H9 (cell line): ENCODE measurements around the gene PSMA2. TPM values are rescaled to one million over a fixed set of nuclear protein-coding genes. Genes with fewer than 3 reads are reported as not detected.
A peak's percentile ranks its signal among the peaks of the same experiment; 100 is the strongest.
"Not testable (repeated sequence)": the region's sequence is repeated elsewhere in the genome, so short reads cannot be mapped to it uniquely, and the experiment has no call there.

ENCODE experiments used
- DNase-seq: peaks from one replicate; pipeline ENCODE4 v3.0.0-alpha.2; 2017
- H2AFZ ChIP-seq: one replicate; pipeline ENCODE4 v1.6.1; 2013; ENCODE audit warnings: mild to moderate bottlenecking, low read length, control low read depth, moderate library complexity
- H2AK5ac ChIP-seq: 2 replicates; pipeline ENCODE4 v1.6.1; 2013; ENCODE audit warnings: low read length, control low read depth, mixed read lengths; ENCODE audit not compliant: insufficient read length
- H2BK120ac ChIP-seq: one replicate; pipeline ENCODE4 v1.6.1; 2013; ENCODE audit warnings: low read depth, mild to moderate bottlenecking, low read length, control low read depth, inconsistent platforms; ENCODE audit not compliant: poor library complexity, severe bottlenecking
- H2BK12ac ChIP-seq: 2 replicates; pipeline ENCODE4 v1.6.1; 2013; ENCODE audit warnings: low read length, control low read depth, mixed read lengths, low read depth; ENCODE audit not compliant: insufficient read length
- H2BK15ac ChIP-seq: 2 replicates; pipeline ENCODE4 v1.6.1; 2013; ENCODE audit warnings: low read depth, low read length, control low read depth
- H2BK20ac ChIP-seq: one replicate; pipeline ENCODE4 v1.6.1; 2013; ENCODE audit warnings: low read depth, mild to moderate bottlenecking, low read length, control low read depth, inconsistent platforms; ENCODE audit not compliant: poor library complexity, severe bottlenecking
- H2BK5ac ChIP-seq: 2 replicates; pipeline ENCODE4 v1.6.1; 2013; ENCODE audit warnings: low read length, control low read depth, mixed read lengths; ENCODE audit not compliant: insufficient read length
- H3K14ac ChIP-seq: 2 replicates; pipeline ENCODE4 v1.6.1; 2013; ENCODE audit warnings: low read length, control low read depth; ENCODE audit not compliant: insufficient read depth
- H3K18ac ChIP-seq: 2 replicates; pipeline ENCODE4 v1.6.1; 2013; ENCODE audit warnings: low read depth, mild to moderate bottlenecking, mixed read lengths, low read length, control low read depth; ENCODE audit not compliant: insufficient read length
- H3K23ac ChIP-seq: 2 replicates; pipeline ENCODE4 v1.6.1; 2013; ENCODE audit warnings: low read length, control low read depth, mixed read lengths, low read depth; ENCODE audit not compliant: insufficient read length
- H3K23me2 ChIP-seq: 2 replicates; pipeline ENCODE4 v1.6.1; 2013; ENCODE audit warnings: low read depth, mild to moderate bottlenecking, mixed read lengths, low read length, control low read depth; ENCODE audit not compliant: insufficient read length, poor library complexity, severe bottlenecking
- H3K27ac ChIP-seq: 2 replicates; pipeline ENCODE4 v1.5.1; 2013; ENCODE audit warnings: low read length, control low read depth, mixed read lengths, low read depth; ENCODE audit not compliant: insufficient read length
- H3K27me3 ChIP-seq: 2 replicates; pipeline ENCODE4 v1.6.1; 2013; ENCODE audit warnings: low read length, control low read depth, inconsistent platforms; ENCODE audit not compliant: insufficient read depth
- H3K4ac ChIP-seq: 2 replicates; pipeline ENCODE4 v1.6.1; 2013; ENCODE audit warnings: low read depth, mild to moderate bottlenecking, control low read depth, inconsistent platforms, low read length, moderate library complexity
- H3K4me1 ChIP-seq: 2 replicates; pipeline ENCODE4 v1.6.1; 2013; ENCODE audit warnings: low read length, control low read depth, inconsistent platforms; ENCODE audit not compliant: insufficient read depth
- H3K4me2 ChIP-seq: 2 replicates; pipeline ENCODE4 v1.6.1; 2013; ENCODE audit warnings: low read length, control low read depth, mixed read lengths; ENCODE audit not compliant: insufficient read length, insufficient read depth
- H3K56ac ChIP-seq: 2 replicates; pipeline ENCODE4 v1.6.1; 2013; ENCODE audit warnings: low read depth, mild to moderate bottlenecking, mixed read lengths, low read length, control low read depth; ENCODE audit not compliant: insufficient read length
- H3K79me1 ChIP-seq: 2 replicates; pipeline ENCODE4 v1.6.1; 2013; ENCODE audit warnings: low read depth, mild to moderate bottlenecking, moderate library complexity, low read length, control low read depth, inconsistent platforms; ENCODE audit not compliant: insufficient read depth, poor library complexity, severe bottlenecking
- H3K79me2 ChIP-seq: 2 replicates; pipeline ENCODE4 v1.6.1; 2013; ENCODE audit warnings: low read length, control low read depth, inconsistent platforms; ENCODE audit not compliant: insufficient read depth
- H3K9ac ChIP-seq: 2 replicates; pipeline ENCODE4 v1.6.1; 2013; ENCODE audit warnings: low read length, control low read depth, mixed read lengths; ENCODE audit not compliant: insufficient read length; ENCODE audit errors: extremely low read depth
- H3K9me3 ChIP-seq: one replicate; pipeline ENCODE4 v1.6.1; 2013; ENCODE audit warnings: low read depth, low read length, inconsistent platforms; ENCODE audit not compliant: control insufficient read depth
- H3T11ph ChIP-seq: one replicate; pipeline ENCODE4 v1.6.1; 2013; ENCODE audit warnings: mild to moderate bottlenecking, low read length, control low read depth, inconsistent platforms
- H4K20me1 ChIP-seq: one replicate; pipeline ENCODE4 v1.6.1; 2013; ENCODE audit not compliant: control insufficient read depth, insufficient read length, insufficient read depth
- H4K5ac ChIP-seq: 2 replicates; pipeline ENCODE4 v1.6.1; 2013; ENCODE audit warnings: low read depth, mild to moderate bottlenecking, mixed read lengths, low read length, control low read depth; ENCODE audit not compliant: insufficient read length
- H4K8ac ChIP-seq: replicated peaks from 2 replicates; pipeline ENCODE4 v1.6.1; 2013; ENCODE audit warnings: low read length, control low read depth, mixed read lengths, low read depth; ENCODE audit not compliant: insufficient read length
- H4K91ac ChIP-seq: 2 replicates; pipeline ENCODE4 v1.6.1; 2013; ENCODE audit warnings: low read depth, mild to moderate bottlenecking, moderate library complexity, mixed read lengths, low read length, control low read depth; ENCODE audit not compliant: insufficient read length
- H3K27ac Mint-ChIP-seq, 3 experiments: 2 replicates in 2 of 3; 3 replicates in 1 of 3; pipeline ENCODE4 v1.8.0; 2020 to 2021; ENCODE audit warnings: mixed read lengths in 3 of 3, mild to moderate bottlenecking in 1 of 3, moderate library complexity in 1 of 3
- H3K27me3 Mint-ChIP-seq: 2 replicates; pipeline ENCODE4 v1.8.0; 2021; ENCODE audit warnings: low read depth, mild to moderate bottlenecking, moderate library complexity, mixed read lengths
- H3K36me3 Mint-ChIP-seq, 3 experiments: 2 replicates in 2 of 3; 3 replicates in 1 of 3; pipeline ENCODE4 v1.8.0; 2020 to 2021; ENCODE audit warnings: low read depth in 3 of 3, mixed read lengths in 3 of 3; ENCODE audit not compliant: insufficient read depth in 1 of 3
- H3K4me1 Mint-ChIP-seq, 2 experiments: 2 replicates each; pipeline ENCODE4 v1.8.0; 2020; ENCODE audit warnings: mixed read lengths in 2 of 2
- H3K4me3 Mint-ChIP-seq, 2 experiments: 2 replicates in 1 of 2; 3 replicates in 1 of 2; pipeline ENCODE4 v1.8.0; 2020 to 2021; ENCODE audit warnings: mild to moderate bottlenecking in 2 of 2, mixed read lengths in 2 of 2, moderate library complexity in 1 of 2
- H3K9me3 Mint-ChIP-seq, 2 experiments: 2 replicates in 1 of 2; 3 replicates in 1 of 2; pipeline ENCODE4 v1.8.0; 2020; ENCODE audit warnings: mild to moderate bottlenecking in 2 of 2, mixed read lengths in 2 of 2, moderate library complexity in 1 of 2
- CTCF ChIP-seq: fragments of 200-600 bp; sonication (generic); conservative IDR thresholded peaks from 3 replicates; pipeline ENCODE4 v1.8.0; 2021; ENCODE audit warnings: antibody characterized with exemption, mild to moderate bottlenecking
- WGBS: extraction: QIAGEN DNeasy Blood & Tissue Kit; methylation state at CpG from one replicate; pipeline ENCODE4 v1.1.7; 2013; ENCODE audit warnings: missing lambda C conversion rate, low lambda C conversion rate, mixed read lengths; ENCODE audit not compliant: insufficient read length; ENCODE audit errors: extremely low coverage; 5-methylcytosine and 5-hydroxymethylcytosine counted together
- total RNA-seq: library from RNA; stranded (reverse); gene quantifications from 2 replicates; pipeline ENCODE4 v1.2.1, GENCODE V29; 2021

The PSMA2 gene
- total RNA-seq, 1 experiment from 2014 or later, result 227 TPM

GRCh38 chr7:42886129-42886528 lies 45.8 kb downstream of the PSMA2 start:
- Histone ChIP-seq H3K4me1 (no peaks in the 10 kb centered on the region), H2BK120ac (no peak overlapping the region), H2BK15ac (no peak overlapping the region), H2BK5ac (no peak overlapping the region), H3K79me2 (no peaks in the 10 kb centered on the region), H2BK20ac (no peak overlapping the region), H3K14ac (no peak overlapping the region), H3T11ph (no peak overlapping the region), H2AFZ (no peak overlapping the region), H3K27me3 (no peaks in the 10 kb centered on the region), H3K27ac (no peak overlapping the region), H3K9ac (no peak overlapping the region), H4K8ac (no peak overlapping the region), H2BK12ac (no peak overlapping the region), H3K56ac (no peak overlapping the region), H3K23ac (no peak overlapping the region), H4K91ac (no peak overlapping the region), H3K9me3 (no peaks in the 10 kb centered on the region), H3K23me2 (peaks cover 12% of the 10 kb centered on the region), H3K4me2 (no peak overlapping the region), H3K4ac (no peak overlapping the region), H3K79me1 (no peaks in the 10 kb centered on the region), H4K5ac (no peak overlapping the region), H3K18ac (no peak overlapping the region), H4K20me1 (no peaks in the 10 kb centered on the region), H2AK5ac (no peak overlapping the region)
- no peak for DNase-seq
- Mint-ChIP-seq H3K36me3 (peaks cover 2 to 5% (median 4%) of the 10 kb centered on the region in 3 experiments; a peak in 4 of 7 replicates), H3K4me3 (no peak overlapping the region; a peak in 1 of 5 replicates), H3K27ac (no peak overlapping the region), H3K9me3 (peaks cover 0 to 10% of the 10 kb centered on the region in 2 experiments; a peak in 4 of 5 replicates), H3K27me3 (no peaks in the 10 kb centered on the region), H3K4me1 (peaks cover 26 to 29% of the 10 kb centered on the region in 2 experiments)
- WGBS, result no CpG with 5 or more reads among the region's 2 CpGs
- peak; percentile 64 for TF ChIP-seq CTCF

GRCh38 chr7:42885183-42885582 lies 46.8 kb downstream of the PSMA2 start:
- H3K4me3 Mint-ChIP-seq, H3K23ac ChIP-seq, H2AK5ac ChIP-seq, H3K56ac ChIP-seq, H3T11ph ChIP-seq, H2BK20ac ChIP-seq, H3K18ac ChIP-seq, H3K79me1 ChIP-seq, DNase-seq, H2BK12ac ChIP-seq, H4K8ac ChIP-seq, H2BK120ac ChIP-seq, H4K91ac ChIP-seq, H3K14ac ChIP-seq, H3K27me3 ChIP-seq, H3K4me1 ChIP-seq, H3K9me3 ChIP-seq, H2BK15ac ChIP-seq, H3K4ac ChIP-seq, H3K9ac ChIP-seq, H4K5ac ChIP-seq, H4K20me1 ChIP-seq, H2BK5ac ChIP-seq, H3K27ac Mint-ChIP-seq, H3K79me2 ChIP-seq, H3K27ac ChIP-seq, H3K9me3 Mint-ChIP-seq, H3K36me3 Mint-ChIP-seq, H3K27me3 Mint-ChIP-seq, H3K4me2 ChIP-seq, H2AFZ ChIP-seq: not testable (repeated sequence)
- no CpG with 5 or more reads among the region's 8 CpGs for WGBS
- peaks cover 29 to 35% of the 10 kb centered on the region in 2 experiments for H3K4me1 Mint-ChIP-seq
- peaks cover 12% of the 10 kb centered on the region for H3K23me2 ChIP-seq
